ENCODE data around the gene DLGAP4. TPM values are rescaled to one million over a fixed set of nuclear protein-coding genes. Genes with fewer than 3 reads are reported as not detected.

Gene DLGAP4
- total and polyA plus RNA-seq, 7 experiments from 2014 or later, result 15.0 to 40.2 (median 35.3) TPM

- CTCF ChIA-PET, result no interaction called here
- no peak overlapping the region for H3K27ac Mint-ChIP-seq
- intact Hi-C loops (cut with micrococcal nuclease), result no loop called here
Measured at GRCh38 chr20:36351937-36352336, 45.8 kb downstream of the DLGAP4 start.

GRCh38 chr20:36352843-36353553 is 46.9 kb downstream of the DLGAP4 start:
- Histone ChIP-seq H3K9me3 (ENCODE audit: control insufficient read depth in 2 of 3, low read length in 3 of 3) (no peaks in the 10 kb centered on the region), H3K36me3 (ENCODE audit: control insufficient read depth in 2 of 3, insufficient read depth in 3 of 3, low read length in 3 of 3) (no peaks in the 10 kb centered on the region), H3K27me3 (ENCODE audit: control insufficient read depth in 2 of 2, insufficient read depth in 2 of 2, low read length in 2 of 2) (no peaks in the 10 kb centered on the region), H3K27ac (ENCODE audit: low read depth, low read length) (no peak overlapping the region), H3K4me1 (ENCODE audit: control insufficient read depth in 2 of 2, insufficient read depth in 2 of 2, low read length in 2 of 2) (no peaks in the 10 kb centered on the region), H3K4me3 (ENCODE audit: low read length) (no peak overlapping the region)
- DNase-seq, result no peak
- Mint-ChIP-seq H3K4me1 (peaks cover 0 to 3% (median 0%) of the 10 kb centered on the region in 7 donors), H3K9me3 (no peaks in the 10 kb centered on the region), H3K27ac (no peak overlapping the region), H3K4me3 (no peak overlapping the region), H3K27me3 (peaks cover 0 to 22% (median 5%) of the 10 kb centered on the region in 5 donors), H3K36me3 (no peaks in the 10 kb centered on the region)
- no peak for ATAC-seq
- POLR2A ChIA-PET, result no interaction called here
- intact Hi-C loops (cut with micrococcal nuclease), result no loop called here
- CTCF ChIA-PET, result no interaction called here

More at GRCh38 chr20:36351937-36352336, 45.8 kb downstream of the DLGAP4 start:
- Mint-ChIP-seq H3K36me3 (no peaks in the 10 kb centered on the region), H3K4me3 (no peak overlapping the region), H3K4me1 (peaks cover 0 to 3% (median 0%) of the 10 kb centered on the region in 7 donors), H3K27me3 (peaks cover 0 to 21% (median 5%) of the 10 kb centered on the region in 5 donors), H3K9me3 (no peaks in the 10 kb centered on the region)
- Histone ChIP-seq H3K36me3 (ENCODE audit: control insufficient read depth in 2 of 3, insufficient read depth in 3 of 3, low read length in 3 of 3) (no peaks in the 10 kb centered on the region), H3K9me3 (ENCODE audit: control insufficient read depth in 2 of 3, low read length in 3 of 3) (no peaks in the 10 kb centered on the region), H3K4me1 (ENCODE audit: control insufficient read depth in 2 of 2, insufficient read depth in 2 of 2, low read length in 2 of 2) (no peaks in the 10 kb centered on the region), H3K27me3 (ENCODE audit: control insufficient read depth in 2 of 2, insufficient read depth in 2 of 2, low read length in 2 of 2) (no peaks in the 10 kb centered on the region), H3K4me3 (ENCODE audit: low read length) (no peak overlapping the region), H3K27ac (ENCODE audit: low read depth, low read length) (no peak overlapping the region)
- POLR2A ChIA-PET, result no interaction called here
- no peak for DNase-seq
- ATAC-seq, result no peak

- POLR2A ChIA-PET, result no interaction called here
- H3K27me3 ChIP-seq (ENCODE audit: control insufficient read depth in 2 of 2, insufficient read depth in 2 of 2, low read length in 2 of 2), result no peaks in the 10 kb centered on the region
- Mint-ChIP-seq H3K9me3 (no peaks in the 10 kb centered on the region), H3K4me3 (no peak overlapping the region), H3K27me3 (peaks cover 0 to 25% (median 5%) of the 10 kb centered on the region in 5 donors), H3K27ac (no peak overlapping the region), H3K36me3 (no peaks in the 10 kb centered on the region), H3K4me1 (peaks cover 0 to 3% (median 0%) of the 10 kb centered on the region in 7 donors)
- H3K9me3 ChIP-seq (ENCODE audit: control insufficient read depth in 2 of 3, low read length in 3 of 3), result no peaks in the 10 kb centered on the region
- H3K4me3 ChIP-seq (ENCODE audit: low read length), result no peak overlapping the region
- CTCF ChIA-PET, result no interaction called here
- no peaks in the 10 kb centered on the region for H3K36me3 ChIP-seq (ENCODE audit: control insufficient read depth in 2 of 3, insufficient read depth in 3 of 3, low read length in 3 of 3)
- H3K4me1 ChIP-seq (ENCODE audit: control insufficient read depth in 2 of 2, insufficient read depth in 2 of 2, low read length in 2 of 2), result no peaks in the 10 kb centered on the region
- ATAC-seq (no peak), DNase-seq (no peak)
- intact Hi-C loops (cut with micrococcal nuclease), result no loop called here
- H3K27ac ChIP-seq (ENCODE audit: low read depth, low read length), result no peak overlapping the region
Measured at GRCh38 chr20:36353740-36354139, 47.6 kb downstream of the DLGAP4 start.

DNA sequence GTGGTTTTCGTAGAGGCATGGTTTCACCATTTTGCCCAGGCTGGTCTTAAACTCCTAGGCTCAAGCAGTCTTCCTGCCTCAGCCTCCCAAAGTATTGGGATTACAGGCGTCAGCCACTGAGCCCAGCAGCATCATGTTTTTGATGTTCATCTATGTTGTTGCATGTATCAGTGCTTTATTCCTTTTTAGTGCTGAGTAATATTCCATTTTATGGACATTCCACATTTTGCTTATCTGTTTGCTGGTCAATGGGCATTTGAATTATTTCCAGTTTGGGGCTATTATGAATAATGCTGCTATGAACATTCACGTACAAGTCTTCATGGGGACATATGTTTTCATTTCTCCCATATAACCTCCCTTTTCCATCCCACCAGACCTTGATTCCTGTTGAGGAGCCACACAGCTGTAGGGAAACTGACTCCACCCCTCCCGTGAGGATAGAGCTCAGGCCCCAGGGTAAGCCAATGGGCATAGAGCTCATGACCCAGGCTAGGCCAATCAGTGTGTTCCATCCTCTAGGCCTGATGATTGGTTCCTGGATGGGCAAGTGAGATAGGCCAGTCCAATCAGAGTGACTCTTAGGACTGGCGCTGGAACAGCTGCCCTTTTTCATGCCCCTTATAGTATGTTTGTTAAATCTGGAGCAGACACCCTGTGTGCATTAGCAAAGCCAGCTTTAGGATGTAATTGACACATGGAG is 49.5 kb downstream of the DLGAP4 start:
- H3K4me3 Mint-ChIP-seq, result no peak overlapping the region
- Histone ChIP-seq H3K9me3 (ENCODE audit: control insufficient read depth in 2 of 3, low read length in 3 of 3) (no peaks in the 10 kb centered on the region), H3K4me1 (ENCODE audit: control insufficient read depth in 2 of 2, insufficient read depth in 2 of 2, low read length in 2 of 2) (no peaks in the 10 kb centered on the region), H3K27ac (ENCODE audit: low read depth, low read length) (no peak overlapping the region), H3K4me3 (ENCODE audit: low read length) (no peak overlapping the region), H3K36me3 (ENCODE audit: control insufficient read depth in 2 of 3, insufficient read depth in 3 of 3, low read length in 3 of 3) (no peaks in the 10 kb centered on the region), H3K27me3 (ENCODE audit: control insufficient read depth in 2 of 2, insufficient read depth in 2 of 2, low read length in 2 of 2) (no peaks in the 10 kb centered on the region)
- no peak overlapping the region for H3K27ac Mint-ChIP-seq
- no peaks in the 10 kb centered on the region for H3K36me3 Mint-ChIP-seq
- ATAC-seq (no peak), DNase-seq (no peak)
- H3K4me1 Mint-ChIP-seq, result peaks cover 0 to 3% (median 0%) of the 10 kb centered on the region in 7 donors
- intact Hi-C loops (cut with micrococcal nuclease), result no loop called here
- peaks cover 0 to 25% (median 5%) of the 10 kb centered on the region in 5 donors for H3K27me3 Mint-ChIP-seq
- ChIA-PET POLR2A (no interaction called here), CTCF (interaction anchor here (0.7 kb wide), 1 partner anchor 108 kb away, joined by 3 read pairs; no protein-coding TSS in a partner anchor)
- H3K9me3 Mint-ChIP-seq, result no peaks in the 10 kb centered on the region

- peaks cover 0 to 23% (median 4%) of the 10 kb centered on the region in 5 donors for H3K27me3 Mint-ChIP-seq
- CTCF ChIA-PET, result no interaction called here
- POLR2A ChIA-PET, result no interaction called here
- H3K4me3 Mint-ChIP-seq, result no peak overlapping the region
- Histone ChIP-seq H3K27me3 (ENCODE audit: control insufficient read depth in 2 of 2, insufficient read depth in 2 of 2, low read length in 2 of 2) (no peaks in the 10 kb centered on the region), H3K4me3 (ENCODE audit: low read length) (no peak overlapping the region), H3K27ac (ENCODE audit: low read depth, low read length) (no peak overlapping the region), H3K9me3 (ENCODE audit: control insufficient read depth in 2 of 3, low read length in 3 of 3) (no peaks in the 10 kb centered on the region), H3K36me3 (ENCODE audit: control insufficient read depth in 2 of 3, insufficient read depth in 3 of 3, low read length in 3 of 3) (no peaks in the 10 kb centered on the region), H3K4me1 (ENCODE audit: control insufficient read depth in 2 of 2, insufficient read depth in 2 of 2, low read length in 2 of 2) (no peaks in the 10 kb centered on the region)
- H3K4me1 Mint-ChIP-seq, result no peaks in the 10 kb centered on the region
- peaks cover 0 to 1% (median 0%) of the 10 kb centered on the region in 11 donors for H3K9me3 Mint-ChIP-seq
- H3K27ac Mint-ChIP-seq, result no peak overlapping the region
- DNase-seq (no peak), ATAC-seq (no peak)
- H3K36me3 Mint-ChIP-seq, result no peaks in the 10 kb centered on the region
- intact Hi-C loops (cut with micrococcal nuclease), result no loop called here
Measured at GRCh38 chr20:36359668-36360406, 53.7 kb downstream of the DLGAP4 start.

DNA sequence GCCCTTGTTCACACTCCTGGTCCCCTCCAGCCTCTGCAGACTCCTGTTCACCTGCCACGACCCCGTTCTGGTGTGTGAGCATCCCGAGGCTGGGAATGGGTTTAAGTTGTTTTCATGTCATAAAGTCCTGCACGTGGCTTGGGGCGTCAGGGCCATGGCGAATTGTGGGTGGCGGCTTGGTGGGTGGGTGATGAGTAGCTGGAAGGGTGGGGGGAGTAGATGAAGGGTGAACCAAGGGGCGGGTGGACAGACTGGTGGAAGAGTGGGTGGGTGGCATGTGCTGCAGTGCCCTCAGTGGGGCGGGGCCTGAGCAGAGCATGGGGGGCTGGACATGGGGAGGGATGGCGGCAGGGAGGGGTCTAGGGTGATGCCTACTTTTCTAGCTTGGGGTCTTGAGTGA is 54.3 kb downstream of the DLGAP4 start:
- Histone ChIP-seq H3K36me3 (ENCODE audit: control insufficient read depth in 2 of 3, insufficient read depth in 3 of 3, low read length in 3 of 3) (no peaks in the 10 kb centered on the region), H3K4me3 (ENCODE audit: low read length) (no peak overlapping the region), H3K27me3 (ENCODE audit: control insufficient read depth in 2 of 2, insufficient read depth in 2 of 2, low read length in 2 of 2) (no peaks in the 10 kb centered on the region), H3K27ac (ENCODE audit: low read depth, low read length) (no peak overlapping the region), H3K9me3 (ENCODE audit: control insufficient read depth in 2 of 3, low read length in 3 of 3) (no peaks in the 10 kb centered on the region), H3K4me1 (ENCODE audit: control insufficient read depth in 2 of 2, insufficient read depth in 2 of 2, low read length in 2 of 2) (no peaks in the 10 kb centered on the region)
- no peaks in the 10 kb centered on the region for H3K36me3 Mint-ChIP-seq
- H3K27me3 Mint-ChIP-seq, result peaks cover 0 to 23% (median 4%) of the 10 kb centered on the region in 5 donors
- no peak for ATAC-seq
- H3K4me3 Mint-ChIP-seq, result no peak overlapping the region
- H3K4me1 Mint-ChIP-seq, result no peaks in the 10 kb centered on the region
- CTCF ChIA-PET, result no interaction called here
- DNase-seq, result no peak
- intact Hi-C loops (cut with micrococcal nuclease), result no loop called here
- peaks cover 0 to 1% (median 0%) of the 10 kb centered on the region in 11 donors for H3K9me3 Mint-ChIP-seq
- H3K27ac Mint-ChIP-seq, result peak overlapping the region in 1 of 9 donors; percentile 22
- POLR2A ChIA-PET, result no interaction called here

All from naive thymus-derived CD4-positive, alpha-beta T cell (primary cell).